Ramos (cell line): ENCODE data around the gene EXOC6.

ENCODE experiments used
- in situ Hi-C: fragments of 300-500 bp; cut with MboI; formaldehyde crosslinking; loops from one replicate; pipeline ENCODE4 v1.14.3; 2022; ENCODE audit warnings: low sequenced_read_pairs; ENCODE audit not compliant: unreplicated experiment

The EXOC6 gene

DNA sequence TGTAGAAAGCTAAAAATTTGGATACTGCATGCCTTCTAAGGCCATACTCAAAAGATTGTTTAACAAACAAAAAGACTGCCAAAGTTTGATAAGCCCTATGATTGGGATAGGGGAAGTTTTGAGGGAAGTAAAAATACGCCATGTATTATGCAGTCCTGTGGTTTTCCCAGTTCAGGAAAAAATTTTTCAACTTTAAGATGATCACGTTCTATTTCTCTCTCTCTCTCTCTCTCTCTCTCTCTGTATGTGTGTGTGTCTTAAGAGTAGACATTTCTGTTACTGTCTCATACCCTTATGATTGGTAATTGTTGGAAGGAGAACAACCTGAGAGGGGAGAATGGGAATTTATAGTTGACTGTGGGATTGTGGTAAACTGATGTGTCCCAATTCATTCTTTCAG is 143.2 kb downstream of the EXOC6 start:
- in situ Hi-C loops = no loop called here

DNA sequence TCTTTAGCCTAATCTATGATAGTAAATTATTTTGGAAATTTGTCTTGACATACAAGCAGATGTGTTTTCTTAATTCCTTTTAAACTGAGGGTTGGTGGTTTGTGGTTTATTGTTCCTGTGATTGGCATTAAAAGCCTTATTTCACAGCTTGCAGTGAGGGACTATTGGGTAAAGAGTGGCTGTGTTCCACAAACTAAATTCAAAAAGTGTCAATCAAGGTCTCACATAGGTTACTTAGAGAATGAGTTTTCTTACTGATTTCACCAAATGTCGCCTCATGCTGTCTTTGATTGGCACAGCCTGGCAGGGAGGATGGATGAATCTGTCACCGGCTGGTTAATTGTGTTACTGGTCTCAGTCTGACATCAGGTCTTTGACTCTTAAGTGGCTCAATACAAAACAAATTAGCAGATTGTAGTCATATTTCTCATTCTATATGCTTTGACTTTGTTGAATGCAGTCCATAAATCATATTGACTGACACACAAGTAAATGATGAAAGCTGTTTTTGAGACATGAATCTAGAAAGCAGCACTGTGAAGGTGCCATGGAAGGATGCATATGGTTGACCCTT is 145.5 kb downstream of the EXOC6 start:
- in situ Hi-C loops = no loop called here

DNA sequence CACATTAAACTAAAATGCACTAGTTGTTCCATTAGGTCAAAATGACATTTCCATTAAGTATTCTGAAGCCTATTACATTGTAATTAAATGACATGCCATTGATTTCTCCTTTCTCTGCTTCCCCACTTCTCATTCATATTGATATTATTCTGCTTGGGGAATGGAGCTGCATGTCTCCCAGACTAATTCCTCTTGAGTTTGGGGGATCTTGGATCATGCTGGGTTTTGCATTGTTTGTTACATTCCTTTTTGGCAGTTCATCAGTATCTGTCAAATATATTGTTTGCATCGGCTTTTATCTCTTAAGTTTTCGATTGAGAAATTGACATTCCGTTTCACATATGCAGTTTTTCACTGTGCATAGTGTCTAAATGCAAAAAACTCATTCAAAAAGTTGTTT is 147.2 kb downstream of the EXOC6 start:
- in situ Hi-C loops = no loop called here

DNA sequence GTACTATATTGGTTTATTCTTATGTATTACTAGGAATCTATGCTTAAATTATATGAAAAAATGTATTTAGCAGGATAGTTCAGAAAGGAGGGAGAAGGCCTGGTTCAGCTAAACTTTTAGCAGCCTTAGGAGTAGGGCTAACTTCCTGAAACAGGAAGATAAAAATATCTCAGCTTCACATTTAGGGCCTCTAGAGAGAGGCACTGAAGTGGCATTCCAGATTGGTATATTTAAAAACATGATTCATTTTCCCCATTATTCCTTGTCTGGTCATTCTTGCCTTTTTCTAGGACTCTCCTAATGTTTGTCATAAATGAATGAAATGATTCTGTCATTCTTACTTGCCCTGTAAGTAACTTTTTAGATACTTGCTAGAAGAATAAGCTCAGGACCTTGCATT is 149.3 kb downstream of the EXOC6 start:
- in situ Hi-C loops = no loop called here

DNA sequence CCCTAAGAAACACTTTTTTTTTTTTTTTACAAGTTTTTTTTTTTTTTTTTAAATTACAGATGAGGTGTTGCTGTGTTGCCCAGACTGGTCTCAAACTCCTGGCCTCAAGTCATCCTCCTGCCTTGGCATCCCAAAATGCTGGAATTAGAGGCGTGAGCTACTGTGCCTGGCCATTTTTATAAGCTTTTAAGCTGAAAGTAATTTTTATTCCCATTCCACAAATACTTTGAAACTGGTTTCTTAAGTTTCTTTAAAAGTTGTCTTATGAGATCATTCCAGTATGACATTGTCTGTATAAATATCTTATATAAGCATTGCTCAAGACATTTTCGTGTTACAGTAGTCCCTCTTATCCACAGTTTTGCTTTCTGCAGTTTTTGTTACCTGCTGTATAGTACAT is 150.9 kb downstream of the EXOC6 start:
- in situ Hi-C loops = no loop called here

DNA sequence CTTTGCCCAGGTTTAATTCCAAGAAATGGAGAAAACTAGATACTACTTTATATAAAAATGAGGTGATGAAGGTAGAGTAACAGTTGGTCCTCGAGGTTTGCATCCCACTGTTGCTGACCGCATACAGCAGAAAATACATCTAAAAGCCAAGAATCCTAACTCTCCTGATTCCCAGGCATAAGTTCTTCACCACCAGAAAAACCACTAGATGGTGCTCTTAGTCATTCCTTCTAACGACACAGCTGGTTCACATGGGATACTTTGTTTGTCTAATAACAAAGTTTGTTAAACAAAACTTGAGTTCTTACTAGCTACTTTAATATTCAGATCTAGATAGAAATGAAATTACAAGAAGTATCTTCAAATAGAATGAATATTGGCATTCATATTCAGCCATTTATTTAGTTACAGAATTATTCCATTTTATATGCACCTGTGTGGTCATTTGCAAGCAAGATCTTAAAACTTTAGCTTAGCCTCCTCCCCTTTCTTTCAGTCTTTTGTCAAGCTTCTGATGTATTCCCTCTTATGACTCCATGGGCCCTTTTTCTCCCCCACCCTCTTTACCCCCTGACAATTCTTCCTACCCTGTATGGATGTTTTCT is 158.2 kb downstream of the EXOC6 start:
- in situ Hi-C loops = no loop called here

DNA sequence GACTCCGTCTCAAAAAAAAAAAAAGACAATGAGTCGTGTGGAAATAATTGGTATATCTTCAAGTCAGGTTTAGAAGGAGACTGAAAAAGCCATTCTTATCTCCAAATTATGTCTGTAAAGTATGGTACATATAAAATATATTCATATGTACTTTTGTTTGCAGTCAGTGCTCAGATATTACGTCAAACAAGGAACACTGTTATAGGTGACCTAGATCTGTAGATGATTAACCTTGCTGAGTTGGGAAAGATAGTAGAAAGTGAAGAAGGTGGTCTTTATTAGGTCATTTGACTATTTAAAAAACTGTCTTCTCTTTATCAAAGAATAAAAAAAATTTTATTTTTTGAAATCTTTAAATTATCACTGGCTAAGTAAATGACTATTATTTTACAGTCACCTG is 167.4 kb downstream of the EXOC6 start:
- in situ Hi-C loops = no loop called here

DNA sequence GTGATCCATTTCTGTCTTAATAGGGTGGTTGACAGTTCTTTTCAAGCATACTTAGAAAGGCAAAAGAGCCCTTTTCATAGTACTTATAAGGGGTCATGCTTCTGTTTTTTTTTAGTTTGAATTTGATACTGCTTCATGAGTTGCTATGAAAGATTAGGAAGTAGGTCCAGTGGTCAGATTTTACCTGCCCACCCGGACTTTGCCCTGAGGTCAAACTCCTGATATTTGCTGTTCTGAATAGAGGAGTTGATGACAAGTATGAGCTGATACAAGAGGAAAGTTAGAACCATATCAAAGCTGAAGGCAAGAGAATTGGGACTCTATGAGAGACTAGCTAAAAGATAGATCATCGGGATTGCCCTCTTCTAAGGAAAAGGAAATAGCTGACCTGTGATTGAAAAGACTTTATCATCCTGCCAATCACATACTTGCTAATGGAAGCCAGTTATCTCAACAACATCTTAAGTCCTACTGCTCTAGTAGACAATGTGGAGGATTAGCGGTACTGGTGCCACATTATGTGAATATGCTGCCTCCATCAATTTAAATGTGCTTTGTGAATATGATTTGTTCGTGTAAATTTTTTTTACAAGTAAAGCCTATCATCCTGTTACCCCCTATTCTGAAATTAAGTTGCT is 174.8 kb downstream of the EXOC6 start:
- in situ Hi-C loops = no loop called here

DNA sequence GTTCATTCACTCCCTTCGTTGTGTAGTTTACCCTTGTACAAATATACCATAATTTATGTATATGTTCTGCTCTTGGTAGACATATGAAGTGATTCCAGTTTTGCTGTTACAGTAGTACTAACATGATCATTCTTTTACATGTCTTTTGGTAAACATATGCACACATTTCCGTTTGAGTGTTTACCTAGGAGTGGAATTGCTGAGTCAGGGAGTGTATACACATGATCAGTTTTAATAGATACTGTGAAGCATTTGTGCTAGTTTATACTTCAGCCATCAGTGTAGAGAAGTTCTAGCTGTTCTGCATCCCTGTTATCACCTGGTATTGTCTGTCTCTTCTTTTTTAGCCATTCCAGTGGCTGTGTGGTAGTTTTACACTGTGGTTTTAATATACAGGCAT is 177.8 kb downstream of the EXOC6 start:
- in situ Hi-C loops = no loop called here

DNA sequence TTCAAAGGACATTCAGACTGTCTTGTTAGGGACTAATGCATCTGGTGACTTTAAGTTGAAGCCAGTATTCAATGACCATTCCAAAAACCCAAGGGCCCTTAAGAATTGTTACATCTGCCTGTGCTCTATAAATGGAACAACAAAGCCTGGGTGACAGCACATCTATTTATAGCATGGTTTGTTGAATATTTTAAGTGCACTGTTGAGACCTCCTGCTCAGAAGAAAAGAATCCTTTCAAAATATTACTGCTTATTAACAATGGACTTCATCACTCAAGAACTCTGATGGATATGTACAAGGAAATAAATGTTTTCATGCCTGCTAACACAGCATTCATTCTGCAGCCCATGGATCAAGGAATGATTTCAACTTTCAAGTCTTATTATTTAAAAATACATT is 179.2 kb downstream of the EXOC6 start:
- in situ Hi-C loops = no loop called here

DNA sequence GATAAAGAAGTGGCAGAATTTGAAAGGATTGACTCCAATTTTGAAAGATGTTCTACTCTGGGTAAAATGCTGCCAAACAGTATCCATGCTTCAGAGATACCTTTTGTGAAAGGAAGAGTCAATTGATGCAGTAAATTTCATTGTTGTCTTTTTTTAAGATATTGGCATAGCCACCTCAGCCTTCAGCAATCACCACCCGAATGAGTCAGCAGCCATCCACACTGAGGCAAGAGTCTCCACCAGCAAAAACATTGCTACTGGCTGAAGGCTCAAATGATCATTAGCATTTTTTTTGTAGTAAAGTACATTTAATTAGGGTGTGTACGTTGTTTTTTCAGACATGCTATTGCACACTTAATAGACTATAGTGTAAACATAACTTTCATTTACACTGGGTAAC is 180.6 kb downstream of the EXOC6 start:
- in situ Hi-C loops = no loop called here

DNA sequence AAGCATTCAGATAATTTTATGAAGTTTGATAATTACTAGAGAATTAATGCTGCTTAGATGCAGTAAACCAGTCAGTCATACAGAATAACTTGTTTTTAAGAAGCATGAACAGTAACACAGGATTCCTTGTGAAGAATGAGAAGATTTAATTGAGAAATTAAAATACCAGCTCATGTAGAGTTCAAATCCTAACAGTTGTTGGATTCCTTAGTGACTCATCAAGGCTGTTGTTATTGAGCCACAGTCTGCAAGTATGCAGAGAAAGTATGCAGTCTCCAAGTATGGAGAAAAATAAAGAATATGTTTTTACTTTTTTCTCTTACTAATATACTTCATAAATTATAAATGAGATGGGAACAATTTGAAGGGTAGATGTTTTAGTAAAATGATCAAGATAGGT is 182.1 kb downstream of the EXOC6 start:
- in situ Hi-C loops = no loop called here

DNA sequence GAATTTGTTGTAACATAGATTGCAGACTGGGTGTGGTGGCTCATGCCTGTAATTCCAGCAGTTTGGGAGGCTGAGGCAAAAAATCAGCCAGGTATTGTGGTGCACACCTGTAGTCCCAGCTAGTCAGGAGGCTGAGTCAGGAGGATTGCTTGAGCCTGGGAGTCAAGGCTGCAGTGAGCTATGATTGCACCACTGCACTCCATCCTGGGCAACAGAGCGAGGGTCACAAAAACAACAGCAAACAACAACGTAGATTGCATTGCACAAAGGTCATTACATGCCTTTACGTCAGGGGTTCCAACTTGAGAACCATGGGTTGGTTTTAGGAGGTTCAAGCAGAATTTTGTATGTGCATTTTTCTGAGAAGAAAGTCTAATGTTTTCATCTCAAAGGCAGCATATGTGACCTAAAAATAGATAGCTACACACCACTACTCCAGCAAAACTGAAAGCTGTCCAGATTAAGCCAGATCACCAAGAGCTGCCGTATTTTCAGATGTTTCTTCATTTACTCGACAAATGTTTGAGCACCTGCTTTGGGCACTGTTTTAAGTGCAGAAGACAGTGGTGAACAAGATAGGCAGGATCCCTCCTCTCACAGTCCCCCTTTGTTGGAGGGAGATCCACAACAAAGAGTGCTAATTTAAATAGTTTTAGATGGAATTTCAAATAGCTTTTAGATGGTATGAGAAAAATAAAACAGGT is 183.9 kb downstream of the EXOC6 start:
- in situ Hi-C loops = no loop called here

DNA sequence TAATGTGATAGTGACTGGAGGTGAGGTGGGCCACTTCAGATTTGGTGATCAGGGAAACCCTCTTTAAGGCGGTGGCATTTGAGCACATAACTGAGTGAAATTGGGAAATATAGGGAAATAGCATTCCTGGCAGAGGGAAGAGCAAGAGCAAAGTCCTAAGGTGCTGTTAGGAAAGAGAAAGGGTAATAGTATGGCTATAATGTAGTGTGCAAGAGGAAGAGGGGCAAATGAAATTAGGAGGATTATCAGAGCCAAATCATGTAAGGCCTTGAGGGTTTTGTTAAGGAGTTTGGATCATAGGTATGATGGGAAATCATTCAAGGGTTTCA is 184.5 kb downstream of the EXOC6 start:
- in situ Hi-C loops = no loop called here

DNA sequence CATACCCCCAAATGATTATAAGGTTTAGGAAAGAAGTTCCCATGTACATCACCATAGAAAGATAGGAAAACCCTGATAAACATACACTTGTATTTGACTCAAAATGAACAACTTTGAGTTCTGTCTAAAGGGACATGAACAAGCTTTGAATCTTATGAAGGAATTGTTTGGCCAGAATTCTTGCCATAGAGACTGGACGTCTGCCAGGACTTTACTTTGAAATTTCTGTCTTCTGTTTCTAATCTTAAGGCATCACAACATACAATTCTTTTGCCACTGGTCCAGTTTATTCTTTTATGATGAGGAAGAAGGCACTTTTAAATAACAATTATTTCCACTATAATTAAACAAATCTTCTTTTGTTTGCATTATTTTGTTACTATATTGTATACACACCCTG is 186.1 kb downstream of the EXOC6 start:
- in situ Hi-C loops = no loop called here

DNA sequence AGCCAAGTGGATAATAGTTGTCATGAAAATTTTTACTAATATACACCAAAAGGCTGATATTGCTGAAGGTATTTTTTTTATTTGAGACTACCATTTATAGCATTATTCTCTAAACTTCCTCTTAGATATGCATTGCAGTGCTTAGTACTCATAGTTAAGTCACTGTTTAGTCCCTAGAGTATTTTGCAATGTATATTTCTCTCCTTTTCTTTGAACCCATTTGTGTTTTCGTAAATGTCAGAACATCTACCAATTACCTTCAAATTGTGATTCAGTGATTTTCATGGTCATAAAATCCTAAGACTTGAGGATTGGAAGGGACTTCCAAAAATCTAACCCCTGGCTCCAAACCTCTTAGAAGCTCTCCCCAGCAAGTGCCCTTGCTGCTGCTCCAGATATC is 190.8 kb downstream of the EXOC6 start:
- in situ Hi-C loops = no loop called here

DNA sequence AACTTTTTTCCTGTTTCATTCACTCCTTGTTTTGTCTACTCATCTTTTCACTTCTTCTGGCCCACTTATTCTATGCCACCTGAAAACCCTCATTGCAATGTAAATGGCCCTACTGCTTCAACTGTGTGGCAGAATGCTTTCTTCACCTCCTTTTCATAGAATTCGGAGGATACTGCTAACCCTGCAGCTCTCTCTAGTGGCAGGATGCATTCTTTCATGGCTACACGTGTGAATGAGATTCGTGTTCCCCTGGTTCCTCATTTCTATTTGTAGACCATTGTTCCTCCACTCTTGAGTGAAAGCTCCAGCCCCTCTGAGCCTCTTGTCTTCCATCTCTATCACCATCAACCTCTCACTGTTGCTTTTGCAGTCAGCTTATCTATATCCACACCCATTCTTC is 191.4 kb downstream of the EXOC6 start:
- in situ Hi-C loops = no loop called here

DNA sequence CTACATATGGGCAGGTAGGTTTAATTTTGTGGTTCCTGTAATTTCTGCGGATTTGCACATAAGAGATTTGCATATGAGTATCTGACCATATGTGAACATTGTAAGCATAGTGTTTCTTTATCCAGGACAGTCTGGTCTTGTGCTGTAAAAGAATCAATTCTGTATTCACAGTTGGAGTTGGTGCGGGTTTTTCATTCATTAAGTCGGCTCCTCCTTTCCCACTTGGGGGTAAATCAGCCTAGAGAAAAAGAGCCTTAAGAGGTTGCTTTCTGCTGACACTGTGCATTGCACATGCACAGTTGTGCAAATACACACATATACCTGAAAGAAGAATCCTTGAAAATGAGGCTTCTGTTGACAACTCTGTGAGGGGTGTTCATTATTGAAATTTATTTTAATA is 206.2 kb downstream of the EXOC6 start:
- in situ Hi-C loops = no loop called here

DNA sequence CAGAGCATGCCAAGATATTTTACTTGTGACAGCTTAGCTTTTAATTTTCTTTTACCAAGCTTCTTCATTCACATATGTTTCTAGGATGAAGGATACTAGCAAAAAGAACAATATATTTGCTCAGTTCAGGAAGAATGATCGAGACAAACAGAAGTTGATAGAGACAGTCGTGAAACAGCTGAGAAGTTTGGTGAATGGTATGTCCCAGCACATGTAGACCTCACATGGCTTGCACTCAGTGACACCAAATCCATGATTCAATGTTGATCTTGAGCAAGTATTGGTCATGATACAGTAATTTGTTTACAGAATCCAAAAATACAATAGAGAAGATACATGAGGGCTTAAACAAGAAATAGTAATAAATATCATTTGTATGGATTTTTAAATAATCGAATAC is 209.8 kb downstream of the EXOC6 start:
- in situ Hi-C loops = no loop called here

DNA sequence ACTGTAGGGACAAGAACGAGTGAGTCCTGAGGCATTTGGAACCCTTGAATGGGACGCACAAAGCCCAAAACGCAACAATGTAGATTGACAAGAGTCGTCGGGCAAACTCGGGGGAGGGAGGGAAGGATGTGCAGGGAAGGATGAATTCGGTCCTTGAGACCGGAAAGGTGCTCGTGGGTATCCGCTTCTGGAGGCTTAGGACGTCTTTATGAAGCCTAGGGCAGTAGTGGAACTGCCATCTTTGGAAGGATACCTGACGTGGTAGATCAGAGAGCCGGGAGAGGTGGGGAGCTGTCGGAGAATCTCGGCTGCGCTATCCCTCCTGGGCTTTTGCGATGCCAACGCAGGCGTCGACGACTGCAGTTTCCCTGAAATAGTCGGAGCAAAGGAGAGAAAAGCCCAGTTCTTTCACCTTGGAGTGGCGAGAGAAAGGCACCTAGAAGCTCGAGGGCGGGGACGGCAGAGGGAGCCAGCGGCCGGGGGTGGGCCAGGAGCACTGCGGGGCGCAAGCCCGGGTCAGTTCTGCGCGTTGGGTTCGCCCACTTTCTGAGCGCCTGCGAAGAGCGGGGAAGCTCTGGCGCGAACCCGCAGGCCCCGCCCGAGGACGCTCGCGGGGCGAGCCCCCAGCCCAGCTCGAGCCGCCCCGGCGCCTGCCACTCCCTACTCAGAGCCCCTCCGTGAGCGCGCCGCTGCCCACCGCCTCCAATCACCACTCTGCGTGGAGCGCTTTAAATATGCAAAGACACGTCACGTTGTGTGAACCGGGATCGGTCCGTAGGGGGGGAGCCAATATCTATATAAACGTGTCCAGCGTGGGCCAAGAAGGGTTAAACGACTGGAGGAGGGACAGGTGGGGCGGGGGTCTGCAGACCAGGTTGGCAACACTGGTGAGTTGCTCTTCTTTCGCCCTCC is 211.9 kb downstream of the EXOC6 start, which contains the start of gene CYP26C1:
Gene CYP26C1, plus strand, starts transcription at position 824 of the 912 bp plus-strand sequence. CDS start 466 bp downstream, outside the sequence.
- in situ Hi-C loops = no loop called here
